ENCODE measurements around the gene MPC2. TPM values are rescaled to one million over a fixed set of nuclear protein-coding genes. Genes with fewer than 3 reads are reported as not detected.

MPC2 gene
- total RNA-seq, 1 experiment from 2014 or later = 71.7 TPM

DNA sequence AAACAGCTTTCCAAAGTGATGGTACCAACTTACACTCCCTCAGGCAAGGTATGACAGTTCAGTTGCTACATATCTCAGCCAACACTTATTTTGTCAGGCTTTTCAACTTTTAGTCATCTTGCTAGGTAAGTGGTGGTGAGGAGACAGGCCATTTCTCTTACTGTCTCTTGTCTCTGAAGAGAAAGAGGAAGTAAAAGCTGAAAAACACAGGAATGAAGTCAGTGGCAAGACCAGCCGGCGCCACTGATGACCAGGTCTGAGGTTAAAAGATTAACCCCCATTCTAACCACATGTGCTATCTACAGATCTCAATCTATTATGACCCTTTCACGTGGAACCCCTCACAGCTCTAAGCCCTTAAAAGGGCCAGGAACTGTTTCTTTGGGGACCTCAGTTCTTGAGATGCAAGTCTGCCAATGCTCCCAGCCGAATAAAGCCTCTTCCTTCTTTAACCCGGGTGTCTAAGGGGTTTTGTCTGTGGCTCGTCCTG is 27.1 kb downstream of the MPC2 start:
- H3K9me3 ChIP-seq (ENCODE audit: control insufficient read depth, insufficient read depth, low read depth, low read length) = peaks cover 11% of the 10 kb centered on the region; the same call in 1 of the 2 replicates
- H3K36me3 ChIP-seq (ENCODE audit: control insufficient read depth, insufficient read depth, low read length) = no peaks in the 10 kb centered on the region
- no peaks in the 10 kb centered on the region for H3K4me1 ChIP-seq (ENCODE audit: control insufficient read depth, insufficient read depth, low read length)
- no peak overlapping the region for H3K4me3 ChIP-seq (ENCODE audit: low read depth in 2 of 2, low read length in 2 of 2)
- ChIA-PET CTCF (no interaction called here), POLR2A (no interaction called here)
- BruUV-seq (replicated peaks) = no TSS peak
- in situ Hi-C loops (cut with HindIII; ENCODE audit: low pct_unique_long_range_greater_than_20kb, low sequenced_read_pairs) (no loop called here), intact Hi-C loops (cut with micrococcal nuclease; ENCODE audit: unreplicated experiment) (no loop called here)
- no peak overlapping the region for H3K27ac ChIP-seq (ENCODE audit: low read length)
- no peak for TF ChIP-seq POLR2AphosphoS5 (IDR thresholded peaks at IDR 0.05; ENCODE audit: low read depth, low read length)
- TF ChIP-seq, protein P1, sequence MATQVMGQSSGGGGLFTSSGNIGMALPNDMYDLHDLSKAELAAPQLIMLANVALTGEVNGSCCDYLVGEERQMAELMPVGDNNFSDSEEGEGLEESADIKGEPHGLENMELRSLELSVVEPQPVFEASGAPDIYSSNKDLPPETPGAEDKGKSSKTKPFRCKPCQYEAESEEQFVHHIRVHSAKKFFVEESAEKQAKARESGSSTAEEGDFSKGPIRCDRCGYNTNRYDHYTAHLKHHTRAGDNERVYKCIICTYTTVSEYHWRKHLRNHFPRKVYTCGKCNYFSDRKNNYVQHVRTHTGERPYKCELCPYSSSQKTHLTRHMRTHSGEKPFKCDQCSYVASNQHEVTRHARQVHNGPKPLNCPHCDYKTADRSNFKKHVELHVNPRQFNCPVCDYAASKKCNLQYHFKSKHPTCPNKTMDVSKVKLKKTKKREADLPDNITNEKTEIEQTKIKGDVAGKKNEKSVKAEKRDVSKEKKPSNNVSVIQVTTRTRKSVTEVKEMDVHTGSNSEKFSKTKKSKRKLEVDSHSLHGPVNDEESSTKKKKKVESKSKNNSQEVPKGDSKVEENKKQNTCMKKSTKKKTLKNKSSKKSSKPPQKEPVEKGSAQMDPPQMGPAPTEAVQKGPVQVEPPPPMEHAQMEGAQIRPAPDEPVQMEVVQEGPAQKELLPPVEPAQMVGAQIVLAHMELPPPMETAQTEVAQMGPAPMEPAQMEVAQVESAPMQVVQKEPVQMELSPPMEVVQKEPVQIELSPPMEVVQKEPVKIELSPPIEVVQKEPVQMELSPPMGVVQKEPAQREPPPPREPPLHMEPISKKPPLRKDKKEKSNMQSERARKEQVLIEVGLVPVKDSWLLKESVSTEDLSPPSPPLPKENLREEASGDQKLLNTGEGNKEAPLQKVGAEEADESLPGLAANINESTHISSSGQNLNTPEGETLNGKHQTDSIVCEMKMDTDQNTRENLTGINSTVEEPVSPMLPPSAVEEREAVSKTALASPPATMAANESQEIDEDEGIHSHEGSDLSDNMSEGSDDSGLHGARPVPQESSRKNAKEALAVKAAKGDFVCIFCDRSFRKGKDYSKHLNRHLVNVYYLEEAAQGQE (IDR thresholded peaks at IDR 0.05; ENCODE audit: insufficient read depth in 1 of 2, low read depth in 2 of 2, low read length in 1 of 2) = no peak
- no peak for TF ChIP-seq TCF7L2 (IDR thresholded peaks at IDR 0.05; ENCODE audit: low read depth, low read length)
- TF ChIP-seq SIN3A (IDR thresholded peaks at IDR 0.05; ENCODE audit: borderline replicate concordance, insufficient read depth, low read depth, low read length) = no peak
- TF ChIP-seq, protein P2, sequence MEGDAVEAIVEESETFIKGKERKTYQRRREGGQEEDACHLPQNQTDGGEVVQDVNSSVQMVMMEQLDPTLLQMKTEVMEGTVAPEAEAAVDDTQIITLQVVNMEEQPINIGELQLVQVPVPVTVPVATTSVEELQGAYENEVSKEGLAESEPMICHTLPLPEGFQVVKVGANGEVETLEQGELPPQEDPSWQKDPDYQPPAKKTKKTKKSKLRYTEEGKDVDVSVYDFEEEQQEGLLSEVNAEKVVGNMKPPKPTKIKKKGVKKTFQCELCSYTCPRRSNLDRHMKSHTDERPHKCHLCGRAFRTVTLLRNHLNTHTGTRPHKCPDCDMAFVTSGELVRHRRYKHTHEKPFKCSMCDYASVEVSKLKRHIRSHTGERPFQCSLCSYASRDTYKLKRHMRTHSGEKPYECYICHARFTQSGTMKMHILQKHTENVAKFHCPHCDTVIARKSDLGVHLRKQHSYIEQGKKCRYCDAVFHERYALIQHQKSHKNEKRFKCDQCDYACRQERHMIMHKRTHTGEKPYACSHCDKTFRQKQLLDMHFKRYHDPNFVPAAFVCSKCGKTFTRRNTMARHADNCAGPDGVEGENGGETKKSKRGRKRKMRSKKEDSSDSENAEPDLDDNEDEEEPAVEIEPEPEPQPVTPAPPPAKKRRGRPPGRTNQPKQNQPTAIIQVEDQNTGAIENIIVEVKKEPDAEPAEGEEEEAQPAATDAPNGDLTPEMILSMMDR (IDR thresholded peaks at IDR 0.05) = no peak
- DNase-seq (ENCODE audit: low read depth, low spot score) (no peak), ATAC-seq (no peak)
- H3K27me3 ChIP-seq (ENCODE audit: control insufficient read depth, insufficient read depth, low read length) = no peaks in the 10 kb centered on the region

DNA sequence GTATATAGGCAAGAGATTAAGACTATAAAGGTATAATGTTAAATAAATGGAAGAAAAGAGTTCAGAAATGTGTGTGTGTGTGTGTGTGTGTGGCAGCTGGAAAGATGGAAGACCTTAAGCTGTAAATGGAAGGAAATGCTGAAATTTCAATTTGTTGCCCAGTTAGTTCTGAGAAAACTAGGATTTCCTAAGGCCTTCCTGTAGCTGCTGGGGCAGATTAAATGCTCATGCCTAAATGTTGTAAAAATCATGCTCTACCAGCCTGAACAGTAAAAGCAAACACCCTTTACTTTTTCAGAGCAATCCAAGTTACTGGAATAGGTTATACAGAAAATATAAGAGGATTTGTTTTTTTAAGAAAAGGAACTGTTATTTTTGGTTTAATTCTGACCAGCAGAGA is 31.2 kb downstream of the MPC2 start:
- ChIA-PET POLR2A (no interaction called here), CTCF (no interaction called here)
- intact Hi-C loops (cut with micrococcal nuclease; ENCODE audit: unreplicated experiment) (no loop called here), in situ Hi-C loops (cut with HindIII; ENCODE audit: low pct_unique_long_range_greater_than_20kb, low sequenced_read_pairs) (no loop called here)
- DNase-seq (ENCODE audit: low read depth, low spot score) = no peak
- Histone ChIP-seq H3K27ac (ENCODE audit: low read length) (no peak overlapping the region), H3K27me3 (ENCODE audit: control insufficient read depth, insufficient read depth, low read length) (no peaks in the 10 kb centered on the region), H3K9me3 (ENCODE audit: control insufficient read depth, insufficient read depth, low read depth, low read length) (peaks cover 11% of the 10 kb centered on the region; the same call in 1 of the 2 replicates), H3K4me1 (ENCODE audit: control insufficient read depth, insufficient read depth, low read length) (no peaks in the 10 kb centered on the region), H3K36me3 (ENCODE audit: control insufficient read depth, insufficient read depth, low read length) (no peaks in the 10 kb centered on the region), H3K4me3 (ENCODE audit: low read depth in 2 of 2, low read length in 2 of 2) (no peak overlapping the region)
- TF ChIP-seq, protein P1 (IDR thresholded peaks at IDR 0.05; ENCODE audit: insufficient read depth in 1 of 2, low read depth in 2 of 2, low read length in 1 of 2) = no peak
- TF ChIP-seq, protein P2 (IDR thresholded peaks at IDR 0.05) = no peak
- TF ChIP-seq SIN3A (IDR thresholded peaks at IDR 0.05; ENCODE audit: borderline replicate concordance, insufficient read depth, low read depth, low read length) = no peak
- TF ChIP-seq POLR2AphosphoS5 (IDR thresholded peaks at IDR 0.05; ENCODE audit: low read depth, low read length) = no peak
- no peak for TF ChIP-seq TCF7L2 (IDR thresholded peaks at IDR 0.05; ENCODE audit: low read depth, low read length)
- no TSS peak for BruUV-seq (replicated peaks)
- ATAC-seq = no peak

Data from Panc1 (cell line).